Liver (tissue), 3 donors: Measurements from ENCODE around the gene CMTM1.

ENCODE experiments used
- ATF3 ChIP-seq: IDR thresholded peaks from 2 replicates; pipeline ENCODE4 v1.6.1; 2016; ENCODE audit warnings: antibody characterized with exemption
- CTCF ChIP-seq: fragments of 150-350 bp; IDR thresholded peaks from 2 replicates; pipeline ENCODE4 v1.5.1; 2017; ENCODE audit warnings: improper control_type of control experiment, low read depth, low read length; ENCODE audit not compliant: missing input control
- JUND ChIP-seq, 2 donors: IDR thresholded peaks; 2 replicates each; pipeline ENCODE4 v1.6.1; 2016; ENCODE audit warnings: antibody characterized with exemption in 2 of 2
- MAX ChIP-seq: IDR thresholded peaks from 2 replicates; pipeline ENCODE4 v1.6.1; 2016; ENCODE audit warnings: antibody characterized with exemption
- NR2F2 ChIP-seq: IDR thresholded peaks from 2 replicates; pipeline ENCODE4 v1.6.1; 2016; ENCODE audit warnings: antibody characterized with exemption
- RXRA ChIP-seq, 2 donors: IDR thresholded peaks; 2 replicates each; pipeline ENCODE4 v1.6.1; 2017 to 2018; ENCODE audit warnings: antibody characterized with exemption in 2 of 2, mild to moderate bottlenecking in 1 of 2
- SP1 ChIP-seq: IDR thresholded peaks from 2 replicates; pipeline ENCODE4 v1.6.1; 2018; ENCODE audit warnings: antibody characterized with exemption, mild to moderate bottlenecking
- TAF1 ChIP-seq: conservative IDR thresholded peaks from 2 replicates; pipeline ENCODE4 v1.6.1; 2016; ENCODE audit warnings: antibody characterized with exemption, mild to moderate bottlenecking
- donor health status: healthy.
- donor health status: healthy.

- TF ChIP-seq CTCF, result peak; percentile 52
- no peak for TF ChIP-seq JUND (IDR thresholded peaks at IDR 0.05)
- no peak for TF ChIP-seq ATF3
- TF ChIP-seq NR2F2, result no peak
- TF ChIP-seq SP1, result no peak
- no peak for TF ChIP-seq RXRA (IDR thresholded peaks at IDR 0.05)
- TF ChIP-seq MAX, result no peak
- no peak for TF ChIP-seq TAF1
These were observed 22.9 kb downstream of the CMTM1 start for GRCh38 chr16:66588981-66589713.
